T-helper 1 cell (primary cell): ENCODE measurements around the gene VPS37C.
A peak's percentile ranks its signal among the peaks of the same experiment; 100 is the strongest.

Source experiments
- DNase-seq, 5 donors: peaks; one replicate each; pipeline ENCODE4 v3.0.0-alpha.2; 2012 to 2020

The VPS37C gene

GRCh38 chr11:61092280-61092766 is 68.9 kb downstream of the VPS37C start:
- peak in 4 of 5 donors; percentile 36 to 64 (median 45) for DNase-seq

- DNase-seq: peak in 2 of 5 donors; percentile 29 to 57
These were observed 69.6 kb downstream of the VPS37C start for GRCh38 chr11:61091373-61092279.

- DNase-seq: no peak
These were observed 70.2 kb downstream of the VPS37C start for GRCh38 chr11:61090982-61091372.

GRCh38 chr11:61090521-61090920 is 70.7 kb downstream of the VPS37C start:
- DNase-seq: no peak

GRCh38 chr11:61089806-61090491 is 71.3 kb downstream of the VPS37C start:
- DNase-seq: no peak

- no peak for DNase-seq
These were observed 73.7 kb downstream of the VPS37C start for GRCh38 chr11:61087426-61088119.

GRCh38 chr11:61083601-61084147 is 77.6 kb downstream of the VPS37C start:
- DNase-seq: peak; percentile 41 to 85 (median 64)

- DNase-seq: peak in 2 of 5 donors; percentile 24 to 69
These were observed 78.2 kb downstream of the VPS37C start for GRCh38 chr11:61082931-61083531.

- DNase-seq: peak in 1 of 5 donors; percentile 33
These were observed 79.0 kb downstream of the VPS37C start for GRCh38 chr11:61082062-61082870.

- peak in 1 of 5 donors; percentile 43 for DNase-seq
These were observed 80.1 kb downstream of the VPS37C start for GRCh38 chr11:61080986-61081590.

GRCh38 chr11:61080526-61080925 is 80.7 kb downstream of the VPS37C start:
- peak in 2 of 5 donors; percentile 34 to 66 for DNase-seq
